ENCODE results near the gene YES1.

DNA sequence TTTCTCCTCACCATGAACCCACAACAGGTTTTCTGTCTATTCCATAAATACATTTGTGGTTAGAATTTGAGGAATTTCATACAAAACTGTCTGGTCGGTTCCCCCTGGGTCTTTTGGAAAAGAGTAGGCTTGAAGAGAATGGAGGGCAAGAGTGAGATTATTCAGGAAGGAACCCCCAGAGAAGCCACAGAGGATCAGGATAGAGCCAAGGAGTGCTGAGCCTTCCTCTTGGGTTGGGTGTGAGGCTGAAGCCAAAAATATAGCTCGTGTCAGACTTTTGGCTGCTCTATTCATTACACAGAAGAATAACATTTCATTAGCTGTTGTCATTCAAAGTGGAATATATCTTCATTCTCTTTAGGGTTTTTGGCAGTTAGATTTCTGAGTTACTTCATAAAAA, 45.9 kb upstream of the YES1 start:
- TF ChIP-seq ZFHX2 (tag by site-specific recombination; conservative IDR thresholded peaks at IDR 0.05) (no peak), ZNF76 (tag by site-specific recombination; IDR thresholded peaks at IDR 0.05; ENCODE audit: borderline replicate concordance, low read depth) (no peak), ZSCAN23 (tag by site-specific recombination; IDR thresholded peaks at IDR 0.05) (no peak), ZNF24 (tag by site-specific recombination; IDR thresholded peaks at IDR 0.05) (no peak), ZNF350 (tag by site-specific recombination; IDR thresholded peaks at IDR 0.05) (no peak), ZNF548 (tag by site-specific recombination; IDR thresholded peaks at IDR 0.05) (no peak), ZNF37A (tag by site-specific recombination; IDR thresholded peaks at IDR 0.05) (no peak)
- TF ChIP-seq, protein P1, sequence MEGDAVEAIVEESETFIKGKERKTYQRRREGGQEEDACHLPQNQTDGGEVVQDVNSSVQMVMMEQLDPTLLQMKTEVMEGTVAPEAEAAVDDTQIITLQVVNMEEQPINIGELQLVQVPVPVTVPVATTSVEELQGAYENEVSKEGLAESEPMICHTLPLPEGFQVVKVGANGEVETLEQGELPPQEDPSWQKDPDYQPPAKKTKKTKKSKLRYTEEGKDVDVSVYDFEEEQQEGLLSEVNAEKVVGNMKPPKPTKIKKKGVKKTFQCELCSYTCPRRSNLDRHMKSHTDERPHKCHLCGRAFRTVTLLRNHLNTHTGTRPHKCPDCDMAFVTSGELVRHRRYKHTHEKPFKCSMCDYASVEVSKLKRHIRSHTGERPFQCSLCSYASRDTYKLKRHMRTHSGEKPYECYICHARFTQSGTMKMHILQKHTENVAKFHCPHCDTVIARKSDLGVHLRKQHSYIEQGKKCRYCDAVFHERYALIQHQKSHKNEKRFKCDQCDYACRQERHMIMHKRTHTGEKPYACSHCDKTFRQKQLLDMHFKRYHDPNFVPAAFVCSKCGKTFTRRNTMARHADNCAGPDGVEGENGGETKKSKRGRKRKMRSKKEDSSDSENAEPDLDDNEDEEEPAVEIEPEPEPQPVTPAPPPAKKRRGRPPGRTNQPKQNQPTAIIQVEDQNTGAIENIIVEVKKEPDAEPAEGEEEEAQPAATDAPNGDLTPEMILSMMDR (tag by site-specific recombination; IDR thresholded peaks at IDR 0.05): no peak
